Right atrium auricular region (tissue), 2 donors: Measurements from ENCODE around the gene MEIS1. TPM values are rescaled to one million over a fixed set of nuclear protein-coding genes. Genes with fewer than 3 reads are reported as not detected.

Experiments used
- DNase-seq: peaks from one replicate; pipeline ENCODE4 v3.0.0-alpha.2; 2019; ENCODE audit warnings: low spot score
- H3K27ac ChIP-seq, 2 donors: fragments of 200-600 bp; sonication (generic); 1 replicate in 1 of 2; 2 replicates in 1 of 2; pipeline ENCODE4 v1.5.1; 2016 to 2019
- H3K27me3 ChIP-seq, 2 donors: fragments of 200-600 bp; sonication (generic); one replicate each; pipeline versions ENCODE4 v1.5.1 to v1.6.0; 2017 to 2019
- H3K36me3 ChIP-seq: fragments of 200-600 bp; sonication (generic); one replicate; pipeline ENCODE4 v1.5.1; 2016
- H3K4me1 ChIP-seq, 2 donors: fragments of 200-600 bp; sonication (generic); one replicate each; pipeline versions ENCODE4 v1.5.1 to v1.6.0; 2017 to 2019
- H3K4me3 ChIP-seq, 2 donors: fragments of 200-600 bp; sonication (generic); 1 replicate in 1 of 2; 2 replicates in 1 of 2; pipeline ENCODE4 v1.5.1; 2017 to 2019; ENCODE audit warnings: mild to moderate bottlenecking in 1 of 2, moderate library complexity in 1 of 2
- H3K9me3 ChIP-seq, 2 donors: fragments of 200-600 bp; sonication (generic); one replicate each; pipeline ENCODE4 v1.5.1; 2019
- CTCF ChIP-seq, 2 donors: fragments of 200-600 bp; sonication (generic); IDR thresholded peaks; one replicate each; pipeline ENCODE4 v1.5.1; 2019; ENCODE audit warnings: antibody characterized with exemption in 2 of 2
- total RNA-seq, 2 donors: library from RNA; depleted of rRNA; stranded (reverse); fragments of >200 nt; gene quantifications; one replicate each; pipeline ENCODE4 v1.1.0, GENCODE V29; 2016

The MEIS1 gene
- total RNA-seq, 2 donors from 2014 or later, result 13.6 to 16.7 TPM

DNA sequence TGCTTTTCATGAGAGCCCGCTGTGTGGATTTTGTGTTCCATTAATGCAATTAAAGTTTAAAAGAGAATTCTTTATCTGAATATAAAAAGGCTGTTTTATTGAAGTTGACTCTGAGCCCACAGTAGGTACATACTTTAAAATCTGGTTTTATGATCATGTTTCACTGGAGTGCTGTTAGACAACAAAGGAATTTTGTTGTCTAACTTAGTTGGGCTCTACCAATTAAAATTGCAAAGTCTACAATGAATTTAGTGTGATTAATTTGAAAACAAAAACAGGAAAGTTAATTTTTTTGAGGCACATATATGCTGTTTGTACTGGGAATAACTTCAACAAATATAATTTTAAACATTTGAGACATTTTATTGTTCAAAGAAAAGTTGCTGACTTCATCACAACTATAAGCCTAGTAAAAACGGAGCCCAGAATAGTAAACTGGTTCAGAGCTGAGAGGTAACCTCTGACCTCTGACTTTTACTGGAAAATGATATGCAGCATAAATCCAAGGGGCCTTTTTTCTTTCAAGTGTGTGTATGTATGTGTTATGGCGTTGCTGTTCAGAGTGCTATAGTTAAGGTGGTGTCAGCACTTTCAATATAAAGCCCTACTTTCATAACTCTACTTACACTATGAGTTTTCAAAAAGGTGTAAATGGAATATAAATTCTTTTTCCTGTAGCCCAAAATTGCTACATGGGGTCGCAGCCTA lies 30.2 kb downstream of the MEIS1 start:
- H3K27ac ChIP-seq, result no peak overlapping the region
- H3K27me3 ChIP-seq, result no peaks in the 10 kb centered on the region
- H3K4me1 ChIP-seq, result peaks cover 0 to 31% of the 10 kb centered on the region in 2 donors
- H3K36me3 ChIP-seq, result no peaks in the 10 kb centered on the region
- no peak overlapping the region for H3K4me3 ChIP-seq
- no peak for DNase-seq
- H3K9me3 ChIP-seq, result no peaks in the 10 kb centered on the region
- TF ChIP-seq CTCF (IDR thresholded peaks at IDR 0.05), result no peak

DNA sequence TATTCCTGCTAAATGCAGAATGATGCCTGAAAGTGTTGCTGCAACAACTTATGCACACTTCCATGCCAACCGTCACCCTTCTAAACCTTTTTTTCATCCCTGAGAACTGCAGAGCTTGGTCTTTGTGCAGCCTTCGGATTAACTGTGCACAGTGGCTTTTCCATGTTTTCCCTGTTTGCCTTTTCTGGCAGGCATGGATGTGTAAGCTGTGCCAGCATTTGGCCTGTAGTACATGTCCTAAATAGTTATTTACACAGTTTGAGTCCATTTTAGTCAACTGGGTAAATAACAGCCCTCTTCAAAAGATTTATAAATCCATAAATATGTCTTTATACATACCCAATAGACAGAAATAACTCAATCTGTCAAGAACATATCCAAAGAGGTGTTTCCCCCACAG lies 31.5 kb downstream of the MEIS1 start:
- no peak for DNase-seq
- no peaks in the 10 kb centered on the region for H3K27me3 ChIP-seq
- TF ChIP-seq CTCF (IDR thresholded peaks at IDR 0.05), result no peak
- peaks cover 0 to 31% of the 10 kb centered on the region in 2 donors for H3K4me1 ChIP-seq
- no peaks in the 10 kb centered on the region for H3K36me3 ChIP-seq
- no peak overlapping the region for H3K27ac ChIP-seq
- H3K4me3 ChIP-seq, result no peak overlapping the region
- no peaks in the 10 kb centered on the region for H3K9me3 ChIP-seq

DNA sequence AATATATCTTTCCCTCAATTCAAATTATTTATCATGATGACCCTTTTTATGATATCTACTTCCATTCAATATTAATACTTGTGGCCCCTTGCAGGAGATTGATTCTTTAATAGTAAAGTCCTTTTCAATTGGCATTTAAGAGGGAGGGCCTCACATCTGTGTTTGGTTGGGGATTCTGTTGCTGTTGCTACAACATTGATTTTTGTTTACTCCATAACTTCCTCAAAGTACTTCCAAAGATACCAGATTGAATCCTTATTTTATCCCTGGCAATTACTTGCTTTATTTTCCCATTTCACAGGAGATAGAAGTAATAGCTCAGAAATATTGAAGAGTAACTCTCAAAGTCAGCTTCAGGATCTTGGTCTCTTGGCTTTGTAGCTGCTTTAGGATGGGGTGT lies 32.8 kb downstream of the MEIS1 start:
- Histone ChIP-seq H3K27ac (no peak overlapping the region), H3K4me1 (peaks cover 0 to 26% of the 10 kb centered on the region in 2 donors), H3K36me3 (no peaks in the 10 kb centered on the region), H3K9me3 (no peaks in the 10 kb centered on the region), H3K27me3 (no peaks in the 10 kb centered on the region), H3K4me3 (no peak overlapping the region)
- TF ChIP-seq CTCF (IDR thresholded peaks at IDR 0.05), result no peak
- DNase-seq, result no peak

- H3K9me3 ChIP-seq, result no peaks in the 10 kb centered on the region
- H3K36me3 ChIP-seq, result no peaks in the 10 kb centered on the region
- H3K4me3 ChIP-seq, result no peak overlapping the region
- DNase-seq, result no peak
- H3K27ac ChIP-seq, result no peak overlapping the region
- peaks cover 0 to 12% of the 10 kb centered on the region in 2 donors for H3K4me1 ChIP-seq
- no peak for TF ChIP-seq CTCF (IDR thresholded peaks at IDR 0.05)
- no peaks in the 10 kb centered on the region for H3K27me3 ChIP-seq
Observed at GRCh38 chr2:66469214-66469902, 34.4 kb downstream of the MEIS1 start.

- no peaks in the 10 kb centered on the region for H3K27me3 ChIP-seq
- TF ChIP-seq CTCF (IDR thresholded peaks at IDR 0.05), result no peak
- H3K27ac ChIP-seq, result no peak overlapping the region
- no peak overlapping the region for H3K4me3 ChIP-seq
- H3K9me3 ChIP-seq, result no peaks in the 10 kb centered on the region
- peaks cover 0 to 4% of the 10 kb centered on the region in 2 donors for H3K4me1 ChIP-seq
- DNase-seq, result no peak
- no peaks in the 10 kb centered on the region for H3K36me3 ChIP-seq
Observed at GRCh38 chr2:66470199-66470598, 35.3 kb downstream of the MEIS1 start.
